ENCODE measurements around the gene PEAK3. TPM values are rescaled to one million over a fixed set of nuclear protein-coding genes. Genes with fewer than 3 reads are reported as not detected.

The PEAK3 gene
- polyA plus RNA-seq, 1 of the 3 experiments (the other 2 are of a cell fraction), result not detected

DNA sequence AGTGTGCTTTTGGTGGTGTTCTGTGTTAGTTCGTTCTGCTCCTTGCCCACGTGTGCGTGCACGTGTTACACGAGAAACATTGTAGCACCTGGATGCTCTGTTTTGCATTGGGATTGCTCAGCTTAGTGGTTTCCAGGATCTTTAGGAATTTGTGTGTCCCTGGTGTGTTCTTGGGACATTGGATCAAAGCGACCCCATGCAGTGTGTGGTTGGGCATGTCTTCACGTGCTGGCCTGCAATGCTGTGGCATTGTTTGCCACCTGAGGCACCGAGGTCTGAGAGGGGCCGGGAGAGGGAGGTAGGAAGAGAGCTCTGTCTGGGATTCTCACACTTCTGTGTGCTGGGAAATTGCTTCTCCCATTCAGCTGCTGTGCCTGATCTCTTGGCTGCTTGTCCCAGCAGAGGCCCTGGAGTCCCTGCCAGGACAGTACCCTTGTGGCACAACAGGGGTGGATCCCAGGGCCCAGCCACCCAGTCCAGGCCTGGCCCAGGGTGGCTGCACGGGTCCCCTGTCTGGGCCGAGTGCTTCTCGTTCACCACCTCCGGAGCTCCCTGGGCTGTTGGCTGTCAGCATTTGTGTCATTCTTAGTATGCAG lies 57.1 kb downstream of the PEAK3 start:
- H3K9ac ChIP-seq, result no peak overlapping the region
- H3F3A ChIP-seq (replicated peaks; ENCODE audit: insufficient read depth), result peaks cover 2% of the 10 kb centered on the region
- H3K4me1 ChIP-seq (ENCODE audit: control insufficient read depth in 1 of 2, insufficient read depth in 2 of 2, low read depth in 1 of 2, low read length in 1 of 2), result peaks cover 0 to 13% of the 10 kb centered on the region in 2 experiments; a peak in 1 of 4 replicates
- H4K20me1 ChIP-seq (ENCODE audit: insufficient read depth), result no peaks in the 10 kb centered on the region
- H3K9me3 ChIP-seq, result no peaks in the 10 kb centered on the region
- peaks cover 3 to 60% of the 10 kb centered on the region in 2 experiments for H3K36me3 ChIP-seq (replicated peaks in 1 of 2; ENCODE audit: control insufficient read depth in 1 of 2, insufficient read depth in 2 of 2, low read length in 1 of 2)
- no peak overlapping the region for H3K4me3 ChIP-seq (ENCODE audit: low read depth in 2 of 2, low read length in 1 of 2)
- ChIA-PET POLR2A (no interaction called here), CTCF (interaction anchor here (0.9 to 1.5 kb wide), 4 partner anchors 9 to 294 kb away, joined by 3 to 4 read pairs (median 3); partner anchors contain the start of gene PLEKHJ1)
- H3K79me2 ChIP-seq (ENCODE audit: insufficient read depth), result no peaks in the 10 kb centered on the region
- WGBS (ENCODE audit: low lambda C conversion rate), result 98% methylated on average over 13 of the region's 13 CpGs
- H3K27me3 ChIP-seq (ENCODE audit: insufficient read depth), result no peaks in the 10 kb centered on the region
- no peaks in the 10 kb centered on the region for H3K9me2 ChIP-seq
- TF ChIP-seq TEAD4 (IDR thresholded peaks at IDR 0.05; ENCODE audit: borderline replicate concordance, insufficient read depth) (no peak), SIN3A (IDR thresholded peaks at IDR 0.05; ENCODE audit: borderline replicate concordance, low read depth, low read length) (no peak)
- TF ChIP-seq, protein P1, sequence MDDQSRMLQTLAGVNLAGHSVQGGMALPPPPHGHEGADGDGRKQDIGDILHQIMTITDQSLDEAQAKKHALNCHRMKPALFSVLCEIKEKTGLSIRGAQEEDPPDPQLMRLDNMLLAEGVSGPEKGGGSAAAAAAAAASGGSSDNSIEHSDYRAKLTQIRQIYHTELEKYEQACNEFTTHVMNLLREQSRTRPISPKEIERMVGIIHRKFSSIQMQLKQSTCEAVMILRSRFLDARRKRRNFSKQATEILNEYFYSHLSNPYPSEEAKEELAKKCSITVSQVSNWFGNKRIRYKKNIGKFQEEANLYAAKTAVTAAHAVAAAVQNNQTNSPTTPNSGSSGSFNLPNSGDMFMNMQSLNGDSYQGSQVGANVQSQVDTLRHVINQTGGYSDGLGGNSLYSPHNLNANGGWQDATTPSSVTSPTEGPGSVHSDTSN (IDR thresholded peaks at IDR 0.05), result no peak
- TF ChIP-seq, protein P2, sequence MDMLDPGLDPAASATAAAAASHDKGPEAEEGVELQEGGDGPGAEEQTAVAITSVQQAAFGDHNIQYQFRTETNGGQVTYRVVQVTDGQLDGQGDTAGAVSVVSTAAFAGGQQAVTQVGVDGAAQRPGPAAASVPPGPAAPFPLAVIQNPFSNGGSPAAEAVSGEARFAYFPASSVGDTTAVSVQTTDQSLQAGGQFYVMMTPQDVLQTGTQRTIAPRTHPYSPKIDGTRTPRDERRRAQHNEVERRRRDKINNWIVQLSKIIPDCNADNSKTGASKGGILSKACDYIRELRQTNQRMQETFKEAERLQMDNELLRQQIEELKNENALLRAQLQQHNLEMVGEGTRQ (IDR thresholded peaks at IDR 0.05; ENCODE audit: borderline replicate concordance, low read depth, low read length), result no peak
- H3K4me2 ChIP-seq, result no peak overlapping the region
- H3K27ac ChIP-seq (ENCODE audit: low read depth in 2 of 2, low read length in 1 of 2), result no peak overlapping the region
- H2AFZ ChIP-seq (ENCODE audit: low read depth), result no peak overlapping the region
- no peak for DNase-seq

Small RNA genes lying within 50 kb of the gene (small RNA-seq; reads per million reads assigned to genes)
- gene MIR1227, result 0 reads per million in 7 experiments

Other genes starting within 250 kb of the PEAK3 start
- gene MKNK2, start 230.9 kb downstream of the PEAK3 start, polyA plus RNA-seq (2012; rRNA removed), result 58.9 and 65.4 TPM in 2 replicates
- 21.4 and 24.1 TPM in 2 replicates for gene MOB3A, start 185.8 kb downstream of the PEAK3 start, polyA plus RNA-seq (2012; rRNA removed)
- gene IZUMO4, start 185.3 kb downstream of the PEAK3 start, polyA plus RNA-seq (2012; rRNA removed), result 4.6 and 10.3 TPM in 2 replicates
- 79.7 and 127 TPM in 2 replicates for gene AP3D1, start 130.6 kb downstream of the PEAK3 start, polyA plus RNA-seq (2012; rRNA removed)
- gene DOT1L, start 118.2 kb downstream of the PEAK3 start, polyA plus RNA-seq (2012; rRNA removed), result 3.6 and 5.0 TPM in 2 replicates
- gene PLEKHJ1, start 45.8 kb downstream of the PEAK3 start, polyA plus RNA-seq (2012; rRNA removed), result 128 and 151 TPM in 2 replicates
- gene SF3A2, start 45.4 kb downstream of the PEAK3 start, polyA plus RNA-seq (2012; rRNA removed), result 35.0 and 55.8 TPM in 2 replicates
- gene AMH, start 32.9 kb downstream of the PEAK3 start, polyA plus RNA-seq (2012; rRNA removed), result 16.0 and 18.1 TPM in 2 replicates
- 0.76 and 0.88 TPM in 2 replicates for gene JSRP1, start 25.8 kb downstream of the PEAK3 start, polyA plus RNA-seq (2012; rRNA removed)
- gene LINGO3, start 26.0 kb upstream of the PEAK3 start, polyA plus RNA-seq (2012; rRNA removed), result not detected in 2 replicates
- 1,077 and 1,193 TPM in 2 replicates for gene LSM7, start 46.4 kb upstream of the PEAK3 start, polyA plus RNA-seq (2012; rRNA removed)
- 48.5 and 58.1 TPM in 2 replicates for gene SPPL2B, start 46.5 kb upstream of the PEAK3 start, polyA plus RNA-seq (2012; rRNA removed)
- not detected in 2 replicates for gene TMPRSS9, start 78.1 kb upstream of the PEAK3 start, polyA plus RNA-seq (2012; rRNA removed)
- gene TIMM13, start 145.4 kb upstream of the PEAK3 start, polyA plus RNA-seq (2012; rRNA removed), result 76.0 and 76.9 TPM in 2 replicates
- gene LMNB2, start 174.8 kb upstream of the PEAK3 start, polyA plus RNA-seq (2012; rRNA removed), result 106 and 116 TPM in 2 replicates
- gene GADD45B, start 194.0 kb upstream of the PEAK3 start, polyA plus RNA-seq (2012; rRNA removed), result 54.0 and 67.6 TPM in 2 replicates

Measured in SK-N-SH (cell line).